Neural cell (in vitro differentiated cells): Measurements from ENCODE around the gene SULF2. TPM values are rescaled to one million over a fixed set of nuclear protein-coding genes. Genes with fewer than 3 reads are reported as not detected.

ENCODE experiments used
- H2AFZ ChIP-seq: fragments of 200-600, 300-800 bp; sonication (generic), shearing (Covaris generic); 2 replicates; pipeline ENCODE4 v1.6.0; 2014; ENCODE audit warnings: low read depth, mild to moderate bottlenecking, antibody characterized with exemption, low read length, moderate library complexity
- H3F3A ChIP-seq: fragments of 200-600 bp; shearing (Covaris generic); 2 replicates; pipeline ENCODE4 v1.6.1; 2016; ENCODE audit warnings: mild to moderate bottlenecking, moderate library complexity, mixed read lengths, antibody characterized with exemption, low read length; ENCODE audit not compliant: insufficient read depth, poor library complexity, severe bottlenecking
- H3K27ac ChIP-seq: fragments of 200-600, 300-800 bp; sonication (generic), shearing (Covaris generic); 2 replicates; pipeline ENCODE4 v1.5.1; 2014; ENCODE audit warnings: mild to moderate bottlenecking, low read length, moderate library complexity
- H3K27me3 ChIP-seq: fragments of 300-800, 200-600 bp; sonication (generic), shearing (Covaris generic); 2 replicates; pipeline ENCODE4 v1.6.0; 2014; ENCODE audit warnings: mild to moderate bottlenecking, low read depth, low read length, moderate library complexity; ENCODE audit not compliant: insufficient read depth
- H3K36me3 ChIP-seq: fragments of 300-800, 200-600 bp; sonication (generic), shearing (Covaris generic); 2 replicates; pipeline ENCODE4 v1.5.1; 2014; ENCODE audit warnings: mild to moderate bottlenecking, antibody characterized with exemption, low read length, moderate library complexity; ENCODE audit not compliant: insufficient read depth
- H3K4me2 ChIP-seq: fragments of 300-800, 200-600 bp; sonication (generic), shearing (Covaris generic); 2 replicates; pipeline ENCODE4 v1.6.0; 2014; ENCODE audit warnings: mild to moderate bottlenecking, low read length
- H3K4me3 ChIP-seq: fragments of 300-800, 200-600 bp; sonication (generic), shearing (Covaris generic); 2 replicates; pipeline ENCODE4 v1.5.1; 2014; ENCODE audit warnings: mild to moderate bottlenecking, low read length, moderate library complexity
- H3K79me2 ChIP-seq: fragments of 200-600 bp; shearing (Covaris generic); replicated peaks from 2 replicates; pipeline ENCODE4 v1.6.0; 2014; ENCODE audit warnings: mild to moderate bottlenecking, low read length, moderate library complexity; ENCODE audit not compliant: insufficient read depth
- H3K9ac ChIP-seq: fragments of 300-800, 200-600 bp; sonication (generic), shearing (Covaris generic); 2 replicates; pipeline ENCODE4 v1.6.1; 2016; ENCODE audit warnings: mild to moderate bottlenecking, low read length, mixed read lengths
- H3K9me2 ChIP-seq: fragments of 200-600 bp; shearing (Covaris generic); 2 replicates; pipeline ENCODE4 v1.6.1; 2016; ENCODE audit warnings: mild to moderate bottlenecking, low read length, mixed read lengths; ENCODE audit not compliant: insufficient read depth
- H3K9me3 ChIP-seq: fragments of 200-600, 300-800 bp; sonication (generic), shearing (Covaris generic); 2 replicates; pipeline ENCODE4 v1.6.1; 2016; ENCODE audit warnings: mild to moderate bottlenecking, mixed run types, low read length, moderate library complexity, mixed read lengths
- H4K20me1 ChIP-seq: fragments of 200-600 bp; shearing (Covaris generic); 2 replicates; pipeline ENCODE4 v1.6.1; 2016; ENCODE audit warnings: mild to moderate bottlenecking, mixed run types; ENCODE audit not compliant: insufficient read depth
- CTCF ChIP-seq: fragments of 450-650 bp; IDR thresholded peaks from 2 replicates; pipeline ENCODE4 v1.5.1; 2014; ENCODE audit warnings: antibody characterized with exemption, mild to moderate bottlenecking, moderate library complexity; ENCODE audit not compliant: poor library complexity, severe bottlenecking
- EP300 ChIP-seq: fragments of 450-650 bp; conservative IDR thresholded peaks from 2 replicates; pipeline ENCODE4 v1.6.1; 2014; ENCODE audit warnings: antibody characterized with exemption, mild to moderate bottlenecking, moderate library complexity; ENCODE audit not compliant: poor library complexity, severe bottlenecking
- EZH2 ChIP-seq: fragments of 200-600, 300-800 bp; shearing (Covaris generic), sonication (generic); IDR thresholded peaks from 2 replicates; pipeline ENCODE4 v1.6.1; 2014; ENCODE audit warnings: antibody characterized with exemption, low read length, borderline replicate concordance, mild to moderate bottlenecking; ENCODE audit not compliant: insufficient read depth, poor library complexity, severe bottlenecking
- MXI1 ChIP-seq: fragments of 450-650 bp; conservative IDR thresholded peaks from 2 replicates; pipeline ENCODE4 v1.6.1; 2014; ENCODE audit warnings: antibody characterized with exemption, mild to moderate bottlenecking; ENCODE audit not compliant: poor library complexity, severe bottlenecking
- POLR2AphosphoS5 ChIP-seq: IDR thresholded peaks from 2 replicates; pipeline ENCODE4 v1.6.1; 2012
- RAD21 ChIP-seq: fragments of 450-650 bp; conservative IDR thresholded peaks from 2 replicates; pipeline ENCODE4 v1.6.1; 2014; ENCODE audit warnings: antibody characterized with exemption, mild to moderate bottlenecking, moderate library complexity
- REST ChIP-seq: IDR thresholded peaks from 2 replicates; pipeline ENCODE4 v1.6.1; 2012; ENCODE audit warnings: borderline replicate concordance
- SMC3 ChIP-seq: fragments of 450-650 bp; conservative IDR thresholded peaks from 2 replicates; pipeline ENCODE4 v1.6.1; 2014; ENCODE audit warnings: antibody characterized with exemption, mild to moderate bottlenecking, moderate library complexity; ENCODE audit not compliant: poor library complexity
- TAF1 ChIP-seq: IDR thresholded peaks from 2 replicates; pipeline ENCODE4 v1.6.1; 2012; ENCODE audit warnings: low read depth
- polyA plus RNA-seq: library from polyadenylated mRNA; depleted of rRNA; stranded (reverse); fragments of >200 nt; gene quantifications from 2 replicates; pipeline ENCODE4 v1.2.3, GENCODE V29; 2014

Gene SULF2
- polyA plus RNA-seq, 1 donor from 2014 or later: 30.0 TPM

- Histone ChIP-seq H3K4me3 (no peak overlapping the region), H3K79me2 (no peaks in the 10 kb centered on the region), H3F3A (no peaks in the 10 kb centered on the region), H3K4me2 (no peak overlapping the region), H2AFZ (no peak overlapping the region), H3K9me2 (no peaks in the 10 kb centered on the region), H3K9me3 (no peaks in the 10 kb centered on the region), H3K9ac (no peak overlapping the region), H3K27me3 (no peaks in the 10 kb centered on the region), H3K27ac (no peak overlapping the region), H4K20me1 (no peaks in the 10 kb centered on the region), H3K36me3 (no peaks in the 10 kb centered on the region)
- no peak for TF ChIP-seq SMC3
- no peak for TF ChIP-seq POLR2AphosphoS5
- no peak for TF ChIP-seq CTCF
- no peak for TF ChIP-seq RAD21
- no peak for TF ChIP-seq TAF1
- TF ChIP-seq EP300: no peak
- TF ChIP-seq REST: no peak
- TF ChIP-seq EZH2: no peak
- no peak for TF ChIP-seq MXI1
Observed at GRCh38 chr20:47758517-47759450, 26.5 kb downstream of the SULF2 start.

- H3K4me2 ChIP-seq: no peak overlapping the region
- no peaks in the 10 kb centered on the region for H3K9me2 ChIP-seq
- H2AFZ ChIP-seq: no peak overlapping the region
- H4K20me1 ChIP-seq: no peaks in the 10 kb centered on the region
- no peaks in the 10 kb centered on the region for H3K9me3 ChIP-seq
- H3K27ac ChIP-seq: no peak overlapping the region
- no peaks in the 10 kb centered on the region for H3K27me3 ChIP-seq
- TF ChIP-seq POLR2AphosphoS5: no peak
- TF ChIP-seq EP300: no peak
- no peak for TF ChIP-seq MXI1
- no peak for TF ChIP-seq TAF1
- no peak for TF ChIP-seq REST
- TF ChIP-seq RAD21: no peak
- TF ChIP-seq SMC3: no peak
- TF ChIP-seq CTCF: no peak
- TF ChIP-seq EZH2: no peak
- H3K9ac ChIP-seq: no peak overlapping the region
- H3F3A ChIP-seq: no peaks in the 10 kb centered on the region
- no peaks in the 10 kb centered on the region for H3K36me3 ChIP-seq
- no peaks in the 10 kb centered on the region for H3K79me2 ChIP-seq
- no peak overlapping the region for H3K4me3 ChIP-seq
Observed at GRCh38 chr20:47757145-47758035, 27.9 kb downstream of the SULF2 start.
